Body of pancreas (tissue), 4 donors: ENCODE results near the gene SAMD10. TPM values are rescaled to one million over a fixed set of nuclear protein-coding genes. Genes with fewer than 3 reads are reported as not detected.

Source experiments
- ATAC-seq: fragments of 150-250 bp; one replicate; pipeline ENCODE4 v1.9.1; 2016
- DNase-seq, 4 donors: peaks; one replicate each; pipeline ENCODE4 v3.0.0-alpha.2; 2019
- H3K27ac ChIP-seq, 4 donors: fragments of 200-600 bp; sonication (generic); 1 replicate in 3 of 4; 2 replicates in 1 of 4; pipeline versions ENCODE4 v1.5.1 to v1.6.1; 2016 to 2019; ENCODE audit warnings: mild to moderate bottlenecking in 1 of 4, mixed read lengths in 1 of 4, moderate library complexity in 1 of 4
- H3K27me3 ChIP-seq, 2 donors: fragments of 200-600 bp; sonication (generic); one replicate each; pipeline ENCODE4 v1.6.0; 2016; ENCODE audit warnings: mild to moderate bottlenecking in 1 of 2
- H3K36me3 ChIP-seq, 2 donors: fragments of 200-600 bp; sonication (generic); replicated peaks in 1 of 2; 2 replicates each; pipeline ENCODE4 v1.5.1; 2016; ENCODE audit warnings: low read depth in 2 of 2; ENCODE audit not compliant: insufficient read depth in 1 of 2
- H3K4me1 ChIP-seq: fragments of 200-600 bp; sonication (generic); one replicate; pipeline ENCODE4 v1.6.0; 2016
- H3K4me3 ChIP-seq, 2 donors: fragments of 200-600 bp; sonication (generic); 1 replicate in 1 of 2; 2 replicates in 1 of 2; pipeline ENCODE4 v1.5.1; 2016 to 2019
- H3K9me3 ChIP-seq, 3 donors: fragments of 200-600 bp; sonication (generic); 1 replicate in 2 of 3; 2 replicates in 1 of 3; pipeline ENCODE4 v1.5.1; 2016
- POLR2A ChIP-seq, 3 donors: fragments of 450-650 bp; IDR thresholded peaks; one replicate each; pipeline ENCODE4 v1.6.1; 2016; ENCODE audit warnings: antibody characterized with exemption in 3 of 3, mild to moderate bottlenecking in 2 of 3
- WGBS, 2 donors: methylation state at CpG; one replicate each; pipeline ENCODE4 v1.1.5; 2017; 5-methylcytosine and 5-hydroxymethylcytosine counted together
- intact Hi-C: fragments of 100-400 bp; cut with DNase I; formaldehyde crosslinking; loops from one replicate; pipeline ENCODE4 v1.15.1; 2023
- total RNA-seq, 2 donors: library from RNA; depleted of rRNA; stranded (reverse); fragments of >200 nt; gene quantifications; one replicate each; pipeline ENCODE4 v1.1.0, GENCODE V29; 2016
- TF ChIP-seq, protein P1 (sequence below), 7 experiments: fragments of 450-650 bp in 4 of 7; fragments of 200-600 bp in 3 of 7; sonication (generic) in 3 of 7; IDR thresholded peaks; one replicate each; pipeline ENCODE4 v1.5.1; 2016 to 2019; ENCODE audit warnings: antibody characterized with exemption in 7 of 7

SAMD10 gene
- total RNA-seq, 2 donors from 2014 or later: 3.6 to 7.6 TPM

DNA sequence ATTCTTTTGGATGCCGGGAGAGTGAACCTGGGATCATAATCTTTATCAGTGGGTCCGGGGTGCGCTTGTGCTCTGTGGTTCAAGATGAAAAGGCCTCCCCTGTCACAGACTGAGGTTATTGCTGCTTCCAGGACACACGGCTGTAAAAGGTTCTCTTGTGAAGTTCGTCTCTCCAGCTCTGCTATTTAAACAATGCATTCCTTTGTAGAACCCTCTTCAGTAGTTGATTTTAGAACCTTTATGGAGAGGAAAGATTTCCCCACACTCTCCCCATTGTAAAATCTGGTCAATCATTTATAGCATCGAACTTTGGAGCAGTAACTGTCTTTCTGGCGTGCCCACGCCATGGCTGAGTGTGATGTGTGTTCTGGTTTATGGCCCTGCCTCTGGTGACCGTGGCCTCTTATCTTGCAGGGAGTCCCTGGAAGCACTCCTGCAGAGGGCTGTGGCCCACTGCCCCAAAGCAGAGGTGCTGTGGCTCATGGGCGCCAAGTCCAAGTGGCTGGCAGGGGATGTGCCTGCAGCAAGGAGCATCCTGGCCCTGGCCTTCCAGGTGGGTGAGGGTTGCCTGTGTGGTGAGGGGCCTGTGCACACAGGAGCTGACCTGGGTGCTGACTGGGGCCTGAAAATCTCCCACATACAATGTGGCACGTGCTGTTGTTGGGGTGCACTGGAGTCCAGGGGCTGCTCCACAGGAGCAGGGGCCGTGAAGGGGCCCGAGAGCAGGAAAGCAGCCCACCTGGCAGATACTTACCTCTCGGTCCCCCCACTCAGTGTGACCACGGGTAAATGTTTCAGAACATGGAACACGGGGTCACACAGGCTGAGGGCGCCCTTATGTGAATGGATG is 44.9 kb upstream of the SAMD10 start:
- DNase-seq (no peak), ATAC-seq (peak; percentile 52)
- H3K36me3 ChIP-seq: peaks cover 11 to 42% of the 10 kb centered on the region in 2 donors
- H3K9me3 ChIP-seq: no peaks in the 10 kb centered on the region
- H3K4me3 ChIP-seq: no peak overlapping the region
- intact Hi-C loops: no loop called here
- peak overlapping the region in 2 of 4 donors; percentile 22 to 27 for H3K27ac ChIP-seq
- TF ChIP-seq, protein P1, sequence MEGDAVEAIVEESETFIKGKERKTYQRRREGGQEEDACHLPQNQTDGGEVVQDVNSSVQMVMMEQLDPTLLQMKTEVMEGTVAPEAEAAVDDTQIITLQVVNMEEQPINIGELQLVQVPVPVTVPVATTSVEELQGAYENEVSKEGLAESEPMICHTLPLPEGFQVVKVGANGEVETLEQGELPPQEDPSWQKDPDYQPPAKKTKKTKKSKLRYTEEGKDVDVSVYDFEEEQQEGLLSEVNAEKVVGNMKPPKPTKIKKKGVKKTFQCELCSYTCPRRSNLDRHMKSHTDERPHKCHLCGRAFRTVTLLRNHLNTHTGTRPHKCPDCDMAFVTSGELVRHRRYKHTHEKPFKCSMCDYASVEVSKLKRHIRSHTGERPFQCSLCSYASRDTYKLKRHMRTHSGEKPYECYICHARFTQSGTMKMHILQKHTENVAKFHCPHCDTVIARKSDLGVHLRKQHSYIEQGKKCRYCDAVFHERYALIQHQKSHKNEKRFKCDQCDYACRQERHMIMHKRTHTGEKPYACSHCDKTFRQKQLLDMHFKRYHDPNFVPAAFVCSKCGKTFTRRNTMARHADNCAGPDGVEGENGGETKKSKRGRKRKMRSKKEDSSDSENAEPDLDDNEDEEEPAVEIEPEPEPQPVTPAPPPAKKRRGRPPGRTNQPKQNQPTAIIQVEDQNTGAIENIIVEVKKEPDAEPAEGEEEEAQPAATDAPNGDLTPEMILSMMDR (IDR thresholded peaks at IDR 0.05): no peak
- no peak for TF ChIP-seq POLR2A (IDR thresholded peaks at IDR 0.05)
- 73 to 75% methylated on average over 11 to 16 of the region's 17 CpGs for WGBS, 2 donors
- no peaks in the 10 kb centered on the region for H3K27me3 ChIP-seq
- H3K4me1 ChIP-seq: peaks cover 23% of the 10 kb centered on the region

DNA sequence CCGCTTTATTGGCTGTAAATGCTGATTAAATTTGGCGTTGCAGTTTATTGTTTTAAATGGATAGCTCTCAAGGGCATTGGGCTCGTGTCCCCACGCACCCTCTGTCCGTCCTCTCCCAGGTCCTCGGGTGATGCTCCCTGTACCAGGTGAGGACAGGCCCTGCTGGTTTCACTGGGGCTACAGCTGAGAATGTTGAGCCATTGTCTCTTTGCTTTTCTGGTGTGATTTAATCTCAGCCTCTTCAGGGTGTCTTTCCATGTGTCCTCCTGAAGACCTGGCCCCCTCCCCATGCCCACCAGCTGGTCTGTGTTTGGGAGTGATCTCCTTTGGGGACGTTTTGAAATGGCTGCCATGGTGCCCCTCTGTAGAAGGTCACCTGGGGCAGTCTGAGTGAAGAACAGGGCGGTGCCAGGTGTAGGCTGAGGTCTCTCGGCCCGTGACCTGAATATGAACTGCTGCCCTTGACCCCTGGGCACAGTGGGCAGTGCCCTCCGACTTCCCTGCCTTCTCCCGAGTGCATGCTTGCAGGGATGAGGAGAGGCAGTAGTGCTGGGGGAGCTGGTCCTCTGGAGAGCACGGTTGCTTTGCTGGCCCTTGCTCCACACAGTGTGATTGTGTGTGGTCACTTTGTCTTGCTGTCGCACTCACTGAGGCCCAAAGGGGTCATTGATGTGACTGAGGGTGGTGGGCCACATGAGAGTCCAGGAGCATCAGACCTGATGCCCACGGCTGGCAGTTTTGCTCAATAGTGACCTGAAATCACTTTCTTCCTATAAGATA is 44.1 kb upstream of the SAMD10 start:
- intact Hi-C loops: no loop called here
- no peak overlapping the region for H3K4me3 ChIP-seq
- 75 to 88% methylated on average over 11 to 15 of the region's 15 CpGs for WGBS, 2 donors
- peaks cover 23% of the 10 kb centered on the region for H3K4me1 ChIP-seq
- ATAC-seq (no peak), DNase-seq (no peak)
- TF ChIP-seq, protein P1 (IDR thresholded peaks at IDR 0.05): no peak
- TF ChIP-seq POLR2A (IDR thresholded peaks at IDR 0.05): no peak
- peak overlapping the region in 2 of 4 donors; percentile 22 to 27 for H3K27ac ChIP-seq
- no peaks in the 10 kb centered on the region for H3K9me3 ChIP-seq
- H3K27me3 ChIP-seq: no peaks in the 10 kb centered on the region
- peaks cover 11 to 47% of the 10 kb centered on the region in 2 donors for H3K36me3 ChIP-seq

- intact Hi-C loops: no loop called here
- no peak overlapping the region for H3K27ac ChIP-seq
- H3K9me3 ChIP-seq: no peaks in the 10 kb centered on the region
- ATAC-seq (no peak), DNase-seq (no peak)
- H3K36me3 ChIP-seq: peaks cover 10 to 49% of the 10 kb centered on the region in 2 donors
- 92 to 96% methylated on average over 14 to 17 of the region's 17 CpGs for WGBS, 2 donors
- no peaks in the 10 kb centered on the region for H3K27me3 ChIP-seq
- H3K4me1 ChIP-seq: peaks cover 23% of the 10 kb centered on the region
- H3K4me3 ChIP-seq: no peak overlapping the region
- no peak for TF ChIP-seq POLR2A (IDR thresholded peaks at IDR 0.05)
- TF ChIP-seq, protein P1 (IDR thresholded peaks at IDR 0.05): no peak
These were observed 43.4 kb upstream of the SAMD10 start for GRCh38 chr20:64022671-64023360.

GRCh38 chr20:64021124-64021975 is 41.9 kb upstream of the SAMD10 start:
- WGBS, 2 donors: 89 to 91% methylated on average over 32 to 36 of the region's 36 CpGs
- TF ChIP-seq, protein P1 (IDR thresholded peaks at IDR 0.05): no peak
- TF ChIP-seq POLR2A (IDR thresholded peaks at IDR 0.05): no peak
- no peak overlapping the region for H3K27ac ChIP-seq
- H3K9me3 ChIP-seq: no peaks in the 10 kb centered on the region
- peaks cover 23% of the 10 kb centered on the region for H3K4me1 ChIP-seq
- peaks cover 0 to 46% of the 10 kb centered on the region in 2 donors for H3K36me3 ChIP-seq
- intact Hi-C loops: no loop called here
- H3K4me3 ChIP-seq: no peak overlapping the region
- DNase-seq (no peak), ATAC-seq (no peak)
- no peaks in the 10 kb centered on the region for H3K27me3 ChIP-seq
